Heart left ventricle (tissue), 16 donors: ENCODE measurements around the gene BCL3. TPM values are rescaled to one million over a fixed set of nuclear protein-coding genes. Genes with fewer than 3 reads are reported as not detected.

Experiments
- ATAC-seq, 4 donors: fragments of 200-7000 bp; cut with Tn5 transposase; one replicate each; pipeline ENCODE4 v1.9.1; 2020 to 2022; ENCODE audit warnings: moderate library complexity in 4 of 4, mild to moderate bottlenecking in 3 of 4, moderate number of reproducible peaks in 1 of 4
- DNase-seq, 5 donors: peaks; one replicate each; pipeline ENCODE4 v3.0.0-alpha.2; 2020
- H3K27ac ChIP-seq, 12 donors: fragments of 200-600 bp; sonication (generic) in 4 of 12; one replicate each; pipeline versions ENCODE4 v1.5.0 to v1.8.0; 2016 to 2022; ENCODE audit warnings: mild to moderate bottlenecking in 2 of 12
- H3K27me3 ChIP-seq, 9 donors: fragments of 200-600 bp; sonication (generic) in 2 of 9; one replicate each; pipeline versions ENCODE4 v1.5.1 to v1.8.0; 2016 to 2022; ENCODE audit warnings: mild to moderate bottlenecking in 3 of 9
- H3K36me3 ChIP-seq, 9 donors: fragments of 200-600 bp; sonication (generic) in 2 of 9; one replicate each; pipeline versions ENCODE4 v1.5.0 to v1.8.0; 2018 to 2022; ENCODE audit warnings: mild to moderate bottlenecking in 2 of 9
- H3K4me1 ChIP-seq, 12 donors: fragments of 200-600 bp; sonication (generic) in 4 of 12; one replicate each; pipeline versions ENCODE4 v1.5.0 to v1.8.0; 2016 to 2022; ENCODE audit warnings: mild to moderate bottlenecking in 3 of 12
- H3K4me3 ChIP-seq, 12 donors: fragments of 200-600 bp; sonication (generic) in 4 of 12; one replicate each; pipeline versions ENCODE4 v1.5.0 to v1.8.0; 2017 to 2022; ENCODE audit warnings: mild to moderate bottlenecking in 9 of 12, moderate library complexity in 4 of 12
- H3K9me3 ChIP-seq, 12 donors: fragments of 200-600 bp; sonication (generic) in 4 of 12; one replicate each; pipeline versions ENCODE4 v1.5.0 to v1.8.0; 2016 to 2022; ENCODE audit warnings: mild to moderate bottlenecking in 1 of 12
- CTCF ChIP-seq, 12 donors: fragments of 200-600 bp; sonication (generic) in 4 of 12; IDR thresholded peaks; one replicate each; pipeline versions ENCODE4 v1.5.0 to v1.8.0; 2018 to 2022; ENCODE audit warnings: antibody characterized with exemption in 12 of 12, mild to moderate bottlenecking in 5 of 12
- POLR2A ChIP-seq, 2 donors: fragments of 450-650 bp; IDR thresholded peaks; one replicate each; pipeline ENCODE4 v1.6.1; 2017; ENCODE audit warnings: antibody characterized with exemption in 2 of 2, mild to moderate bottlenecking in 2 of 2, moderate library complexity in 2 of 2
- WGBS, 4 donors: extraction: QIAGEN DNeasy Blood & Tissue Kit in 2 of 4; methylation state at CpG; one replicate each; pipeline versions ENCODE4 v1.1.5 to v1.1.7; 2013 to 2018; 5-methylcytosine and 5-hydroxymethylcytosine counted together
- intact Hi-C, 10 donors: fragments of 100-400 bp; cut with DNase I; formaldehyde crosslinking; loops; one replicate each; pipeline versions ENCODE4 v1.11.1 to v1.14.2; 2022
- polyA plus RNA-seq, 2 donors: library from polyadenylated mRNA; stranded (reverse); fragments of 200-250 nt; gene quantifications; one replicate each; pipeline ENCODE4 v1.2.3, GENCODE V29; 2013
- total RNA-seq, 9 donors: library from RNA; depleted of rRNA in 2 of 9; stranded (reverse); fragments of >200 nt in 2 of 9; fragmentation: NEBNext Ultra II Directional in 3 of 9; extraction: Animal tissue kit (Norgen Biotek cat#: 25700) in 3 of 9; gene quantifications; one replicate each; pipeline versions ENCODE4 v1.1.0 to v1.2.4, GENCODE V29; 2016 to 2023
- donor health status: ischemic (EF 13 %, LVEDD 7.1; RV severe dilation, severe dysfunction).
- donor health status: healthy with polysubstance abuse.
- donor health status: DM: no; HTN: yes; CAD: no.
- donor health status: DM: no; HTN: no; CAD: no.
- donor health status: ischemic (EF 25% LVEDD 6.9; RV normal size, moderate dysfunction).
- donor health status: ischemic (EF 25% LVEDD 5.7; RV mildly dilated, moderate dysfunction).
- donor health status: healthy.
- donor health status: DM: yes; HTN: yes; CAD: no.
- donor health status: ischemic (EF 35%, LVEDD 5.7; RV mildly dilated, moderate dysfunction).
- donor health status: nonischemic (EF 11% LVEDD 7.7; RV severe dilation, severe dysfunction).
- donor health status: DM: yes; HTN: yes; CAD: no.
- donor health status: PGD.
- donor health status: ischemic (EF 29% LVEDD 5.4; RV normal size, mild dysfunction).
- donor health status: nonischemic (EF 23%, LVEDD 6.1; RV moderate dilation, normal function).

The BCL3 gene
- total and polyA plus RNA-seq, 11 donors: 11.7 to 90.5 (median 18.9) TPM

- no peak overlapping the region for H3K4me3 ChIP-seq
- H3K4me1 ChIP-seq: peaks cover 0 to 4% (median 0%) of the 10 kb centered on the region in 12 donors
- H3K27me3 ChIP-seq: no peaks in the 10 kb centered on the region
- 60 to 76% (median 66%) methylated on average over 14 of the region's 14 CpGs for WGBS, 4 donors
- peaks cover 0 to 10% (median 3%) of the 10 kb centered on the region in 12 donors for H3K9me3 ChIP-seq
- intact Hi-C loops: no loop called here
- H3K27ac ChIP-seq: no peak overlapping the region
- DNase-seq (no peak), ATAC-seq (peak in 2 of 4 donors; percentile 18 to 38)
- TF ChIP-seq POLR2A (IDR thresholded peaks at IDR 0.05) (no peak), CTCF (IDR thresholded peaks at IDR 0.05) (no peak)
- H3K36me3 ChIP-seq: no peaks in the 10 kb centered on the region
Measured at GRCh38 chr19:44710483-44710882, 38.0 kb upstream of the BCL3 start.

DNA sequence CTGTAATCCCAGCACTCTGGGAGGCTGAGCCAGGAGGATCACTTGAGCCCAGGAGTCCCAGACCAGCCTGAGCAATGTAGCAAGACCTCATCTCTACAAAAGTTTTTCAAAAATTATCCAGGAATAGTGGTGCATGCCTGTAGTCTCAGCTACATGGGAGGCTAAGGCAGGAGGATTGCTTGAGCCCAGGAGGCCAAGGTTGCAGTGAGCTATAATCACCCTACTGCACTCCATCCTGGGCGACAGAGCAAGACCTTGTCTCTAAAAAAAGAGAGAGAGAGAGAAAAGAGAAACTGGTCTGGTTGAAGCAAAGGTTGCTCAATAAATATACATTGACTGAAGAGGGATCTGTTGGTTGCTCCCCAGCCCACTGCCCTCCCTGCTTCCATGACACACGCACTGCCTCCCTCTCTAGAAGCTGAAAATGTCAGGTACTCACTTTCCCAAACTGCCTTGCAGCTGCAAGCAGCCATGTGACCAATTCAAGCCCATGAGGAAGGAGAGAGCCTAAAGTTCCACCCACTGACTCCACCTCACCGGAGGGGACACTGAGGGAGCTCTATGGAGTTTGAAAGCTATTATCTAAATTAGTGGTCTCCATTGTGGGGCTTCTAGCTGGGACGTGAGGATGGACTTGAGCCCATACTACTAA is 35.5 kb upstream of the BCL3 start:
- H3K27me3 ChIP-seq: no peaks in the 10 kb centered on the region
- peaks cover 0 to 10% (median 3%) of the 10 kb centered on the region in 12 donors for H3K9me3 ChIP-seq
- 53 to 72% (median 68%) methylated on average over 4 of the region's 4 CpGs for WGBS, 4 donors
- DNase-seq (no peak), ATAC-seq (peak in 2 of 4 donors; percentile 33 to 41)
- H3K4me3 ChIP-seq: no peak overlapping the region
- peaks cover 0 to 15% (median 4%) of the 10 kb centered on the region in 12 donors for H3K4me1 ChIP-seq
- no peak overlapping the region for H3K27ac ChIP-seq
- intact Hi-C loops: no loop called here
- no peaks in the 10 kb centered on the region for H3K36me3 ChIP-seq
- no peak for TF ChIP-seq CTCF (IDR thresholded peaks at IDR 0.05)
- no peak for TF ChIP-seq POLR2A (IDR thresholded peaks at IDR 0.05)

DNA sequence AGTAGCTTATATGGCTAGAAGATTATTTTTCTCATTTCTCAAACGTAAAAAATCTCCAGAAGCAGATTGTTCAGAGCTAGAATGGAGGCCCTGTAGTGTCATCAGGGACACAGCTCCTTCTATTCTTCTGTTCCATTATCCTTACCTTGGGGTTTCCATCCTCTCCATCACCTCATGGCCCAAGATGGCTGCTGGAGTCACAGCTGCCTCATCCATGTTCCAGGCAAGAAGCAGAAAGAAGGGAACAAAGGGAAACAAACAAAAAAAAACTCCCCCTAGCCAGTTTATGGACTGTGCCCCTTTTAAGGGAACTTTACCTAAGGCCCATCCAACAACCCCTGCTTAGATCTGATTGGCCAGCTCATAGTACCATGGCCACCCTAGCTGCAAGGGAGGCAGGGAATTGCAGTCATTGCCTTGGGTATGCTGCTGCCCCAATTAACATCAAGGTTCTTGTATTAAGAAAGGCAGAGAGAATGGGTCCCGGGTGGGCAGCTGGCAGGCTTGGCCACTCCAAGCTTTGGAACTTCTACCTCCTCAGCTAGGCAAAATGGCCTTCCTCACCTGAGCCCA is 33.8 kb upstream of the BCL3 start:
- Histone ChIP-seq H3K27ac (no peak overlapping the region), H3K36me3 (no peaks in the 10 kb centered on the region), H3K4me3 (no peak overlapping the region), H3K9me3 (peaks cover 0 to 10% (median 3%) of the 10 kb centered on the region in 12 donors), H3K27me3 (no peaks in the 10 kb centered on the region), H3K4me1 (peaks cover 4 to 29% (median 18%) of the 10 kb centered on the region in 12 donors)
- ATAC-seq (no peak), DNase-seq (no peak)
- WGBS, 4 donors: 48 to 72% (median 49%) methylated on average over 2 of the region's 2 CpGs
- TF ChIP-seq POLR2A (IDR thresholded peaks at IDR 0.05) (no peak), CTCF (IDR thresholded peaks at IDR 0.05) (no peak)
- intact Hi-C loops: no loop called here

DNA sequence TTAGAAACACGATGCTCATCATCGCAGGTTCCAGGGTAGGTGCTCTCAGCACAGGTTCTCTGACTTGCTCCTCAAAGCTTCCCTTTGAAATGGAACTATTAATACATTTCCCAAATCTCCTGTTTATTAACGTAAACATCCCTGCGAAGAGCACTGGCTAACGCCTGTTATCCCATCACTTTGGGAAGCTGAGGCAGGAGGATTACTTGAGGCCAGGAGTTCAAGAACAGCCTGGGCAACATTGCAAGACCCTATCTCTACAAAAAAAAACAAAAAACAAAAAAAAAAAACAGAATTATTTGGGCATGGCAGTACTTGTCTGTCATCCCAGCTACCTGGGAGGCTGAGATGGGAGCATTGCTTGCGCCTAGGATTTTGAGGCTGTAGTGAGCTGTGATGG is 30.9 kb upstream of the BCL3 start:
- WGBS, 4 donors: 87 to 92% (median 92%) methylated on average over 6 of the region's 6 CpGs
- intact Hi-C loops: loop anchor here in 1 of 10 donors (1.0 kb wide), 1 partner anchor 22 kb away; no protein-coding TSS in a partner anchor
- Histone ChIP-seq H3K27ac (peak overlapping the region; percentile 39 to 96 (median 81)), H3K4me3 (peak overlapping the region in 4 of 12 donors; percentile 30 to 47 (median 40)), H3K4me1 (peaks cover 4 to 46% (median 23%) of the 10 kb centered on the region in 12 donors), H3K9me3 (peaks cover 0 to 10% (median 3%) of the 10 kb centered on the region in 12 donors), H3K36me3 (no peaks in the 10 kb centered on the region), H3K27me3 (no peaks in the 10 kb centered on the region)
- ATAC-seq: no peak
- TF ChIP-seq POLR2A (IDR thresholded peaks at IDR 0.05) (no peak), CTCF (IDR thresholded peaks at IDR 0.05) (no peak)
- no peak for DNase-seq
